Stimulated activated CD4-positive, alpha-beta T cell treated with anti-CD3 and anti-CD28 coated beads, TNF-alpha, amount 100 ng/mL, for 4 hours (primary cell): Measurements from ENCODE around the gene GPHN.

ENCODE experiments used
- DNase-seq, 3 experiments: peaks; one replicate each; pipeline ENCODE4 v3.0.0-alpha.2; 2020; ENCODE audit warnings: low read depth in 3 of 3

The GPHN gene

GRCh38 chr14:66600416-66600815 lies 92.5 kb downstream of the GPHN start:
- no peak for DNase-seq

GRCh38 chr14:66601932-66602578 lies 94.1 kb downstream of the GPHN start:
- DNase-seq, result no peak

- DNase-seq, result no peak
Measured at GRCh38 chr14:66603945-66604344, 96.0 kb downstream of the GPHN start.

GRCh38 chr14:66606826-66607225 lies 98.9 kb downstream of the GPHN start:
- DNase-seq, result no peak

GRCh38 chr14:66610154-66610563 lies 102.2 kb downstream of the GPHN start:
- no peak for DNase-seq

GRCh38 chr14:66613344-66613743 lies 105.4 kb downstream of the GPHN start:
- no peak for DNase-seq

- no peak for DNase-seq
Measured at GRCh38 chr14:66619952-66620351, 112.0 kb downstream of the GPHN start.

GRCh38 chr14:66623838-66624237 lies 115.9 kb downstream of the GPHN start:
- no peak for DNase-seq

GRCh38 chr14:66624336-66624937 lies 116.5 kb downstream of the GPHN start:
- no peak for DNase-seq

- DNase-seq, result no peak
Measured at GRCh38 chr14:66628636-66629035, 120.7 kb downstream of the GPHN start.

- no peak for DNase-seq
Measured at GRCh38 chr14:66629499-66629898, 121.6 kb downstream of the GPHN start.

- DNase-seq, result no peak
Measured at GRCh38 chr14:66634876-66635275, 126.9 kb downstream of the GPHN start.

GRCh38 chr14:66635435-66635834 lies 127.5 kb downstream of the GPHN start:
- no peak for DNase-seq

- no peak for DNase-seq
Measured at GRCh38 chr14:66636240-66636639, 128.3 kb downstream of the GPHN start.

GRCh38 chr14:66638689-66639088 lies 130.7 kb downstream of the GPHN start:
- no peak for DNase-seq

GRCh38 chr14:66641861-66642635 lies 134.1 kb downstream of the GPHN start:
- no peak for DNase-seq

- DNase-seq, result no peak
Measured at GRCh38 chr14:66643344-66643743, 135.4 kb downstream of the GPHN start.

- DNase-seq, result no peak
Measured at GRCh38 chr14:66645716-66646115, 137.8 kb downstream of the GPHN start.

- DNase-seq, result no peak
Measured at GRCh38 chr14:66649498-66649897, 141.6 kb downstream of the GPHN start.

GRCh38 chr14:66650491-66650911 lies 142.6 kb downstream of the GPHN start:
- no peak for DNase-seq

- DNase-seq, result no peak
Measured at GRCh38 chr14:66651536-66652220, 143.7 kb downstream of the GPHN start.

GRCh38 chr14:66652525-66653106 lies 144.7 kb downstream of the GPHN start:
- no peak for DNase-seq
